ENCODE results near the gene MMP26. TPM values are rescaled to one million over a fixed set of nuclear protein-coding genes. Genes with fewer than 3 reads are reported as not detected.

The MMP26 gene
- total RNA-seq: not detected

DNA sequence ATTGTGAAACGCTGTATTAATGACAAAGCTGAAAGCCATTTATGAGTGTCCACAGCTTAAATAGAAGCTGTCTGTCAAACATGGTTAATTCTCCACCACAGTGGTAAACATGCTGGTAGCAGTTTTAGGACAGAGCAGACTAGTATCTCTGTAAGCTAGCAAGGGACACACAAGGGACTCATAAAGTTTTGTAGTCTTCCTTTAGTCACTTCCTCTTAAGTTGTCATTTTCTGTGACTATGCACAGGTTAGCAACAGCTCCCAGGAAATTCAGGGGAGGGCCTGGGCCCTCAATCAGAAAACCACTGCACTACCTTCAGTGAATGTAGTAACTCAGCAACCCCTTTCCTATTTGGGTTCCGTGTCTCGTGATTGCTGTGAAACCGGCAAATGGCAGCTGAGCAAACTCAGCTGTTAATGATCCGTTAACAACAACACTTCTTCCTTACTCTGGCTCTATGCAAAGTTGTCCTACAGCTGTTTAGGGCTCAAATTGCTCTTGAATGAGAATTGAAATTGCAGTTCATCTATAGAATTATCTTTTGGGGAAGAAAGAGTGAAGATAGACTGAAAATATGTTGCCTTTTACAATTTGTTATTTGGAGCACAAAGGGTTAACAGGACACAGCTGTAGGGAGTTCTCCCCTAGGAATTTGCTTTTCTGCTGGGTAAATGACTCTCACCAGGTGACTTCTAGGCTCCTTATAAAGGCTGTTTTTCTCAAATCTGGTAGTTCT lies at the start of gene MMP26:
TSS of gene MMP26 (plus strand) at position 731 of the 736 bp plus-strand sequence.
- no peak within 1 kb of the TSS for H3K27ac Mint-ChIP-seq
- no peak for ATAC-seq (replicated peaks)
- no peaks in the 10 kb centered on the region for H3K36me3 Mint-ChIP-seq (ENCODE audit: low read depth)

GRCh38 chr11:4658629-4659445 lies 45.7 kb upstream of the MMP26 start:
- Mint-ChIP-seq H3K4me1 (no peaks in the 10 kb centered on the region), H3K27ac (no peak overlapping the region), H3K36me3 (ENCODE audit: low read depth) (no peaks in the 10 kb centered on the region), H3K27me3 (peaks cover 20% of the 10 kb centered on the region), H3K4me3 (no peak overlapping the region), H3K9me3 (no peaks in the 10 kb centered on the region)
- ATAC-seq (replicated peaks): no peak

More for the DNA sequence above, at the start of gene MMP26:
- Mint-ChIP-seq H3K9me3 (no peaks in the 10 kb centered on the region), H3K4me3 (no peak within 1 kb of the TSS), H3K4me1 (no peaks in the 10 kb centered on the region), H3K27me3 (peaks cover 13% of the 10 kb centered on the region)

DNA sequence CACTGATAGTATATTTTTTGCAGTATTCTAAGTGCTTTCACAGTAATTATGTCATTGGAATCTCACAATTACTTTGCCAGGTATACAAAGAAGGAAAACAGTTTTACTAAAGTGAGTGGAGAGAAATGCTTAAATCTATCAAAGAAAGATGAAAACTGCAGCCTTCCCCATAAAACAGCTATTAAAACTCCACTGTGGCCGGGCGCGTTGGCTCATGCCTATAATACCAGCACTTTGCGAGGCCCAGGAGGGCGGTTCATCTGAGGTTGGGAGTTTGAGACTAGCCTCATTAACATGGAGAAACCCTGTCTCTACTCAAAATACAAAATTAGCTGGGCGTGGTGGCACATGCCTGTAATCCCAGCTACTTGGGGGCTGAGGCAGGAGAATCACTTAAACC lies 41.7 kb upstream of the MMP26 start:
- H3K9me3 Mint-ChIP-seq: no peaks in the 10 kb centered on the region

GRCh38 chr11:4664183-4664582 lies 40.4 kb upstream of the MMP26 start:
- Mint-ChIP-seq H3K4me3 (no peak overlapping the region), H3K4me1 (no peaks in the 10 kb centered on the region), H3K9me3 (no peaks in the 10 kb centered on the region), H3K36me3 (ENCODE audit: low read depth) (no peaks in the 10 kb centered on the region), H3K27ac (no peak overlapping the region), H3K27me3 (peaks cover 17% of the 10 kb centered on the region)
- ATAC-seq (replicated peaks): no peak

More for the DNA sequence above, 41.7 kb upstream of the MMP26 start:
- H3K4me3 Mint-ChIP-seq: no peak overlapping the region
- H3K27me3 Mint-ChIP-seq: peaks cover 17% of the 10 kb centered on the region
- no peak overlapping the region for H3K27ac Mint-ChIP-seq
- no peaks in the 10 kb centered on the region for H3K36me3 Mint-ChIP-seq (ENCODE audit: low read depth)
- H3K4me1 Mint-ChIP-seq: no peaks in the 10 kb centered on the region
- ATAC-seq (replicated peaks): no peak

DNA sequence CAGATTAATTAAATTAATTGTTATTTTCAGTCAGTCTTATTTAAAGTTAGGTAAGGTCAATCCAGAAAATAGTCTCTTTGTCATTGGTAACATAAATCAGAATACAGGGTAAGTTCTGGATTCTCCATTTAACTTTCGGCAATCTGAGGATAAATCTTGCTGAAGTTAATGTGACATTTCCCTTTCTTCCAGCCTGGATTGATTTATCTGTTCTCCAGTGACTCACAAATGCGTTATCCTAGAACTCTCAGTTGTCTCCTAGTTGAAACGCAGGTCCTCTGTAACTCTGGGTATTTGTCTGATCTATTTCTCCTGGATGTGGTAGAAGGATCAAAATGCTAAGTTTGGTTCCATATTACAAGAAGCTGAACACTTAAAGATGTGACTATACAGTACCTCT lies 39.8 kb upstream of the MMP26 start:
- Mint-ChIP-seq H3K36me3 (ENCODE audit: low read depth) (no peaks in the 10 kb centered on the region), H3K4me3 (no peak overlapping the region), H3K9me3 (no peaks in the 10 kb centered on the region), H3K27ac (no peak overlapping the region), H3K27me3 (peaks cover 19% of the 10 kb centered on the region), H3K4me1 (no peaks in the 10 kb centered on the region)
- no peak for ATAC-seq (replicated peaks)

DNA sequence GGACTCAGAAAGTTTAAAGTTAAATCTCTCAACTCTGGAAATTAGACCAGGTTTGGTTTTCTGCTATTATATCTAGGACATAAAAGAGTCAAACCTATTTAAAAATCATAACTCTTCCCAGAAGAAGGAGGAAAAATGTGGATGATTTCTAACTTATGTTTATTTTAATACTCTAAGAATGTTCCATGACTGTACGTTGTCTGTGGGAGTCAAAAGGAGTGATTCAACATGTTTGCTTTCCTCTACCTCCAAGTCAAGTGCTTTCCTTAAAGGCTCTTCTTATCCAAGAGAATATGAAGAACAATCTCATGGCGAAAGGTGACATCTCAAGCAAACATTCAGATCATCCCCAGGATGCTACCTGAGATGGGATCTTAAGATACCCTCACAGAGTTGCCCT lies 39.2 kb upstream of the MMP26 start:
- Mint-ChIP-seq H3K27me3 (peaks cover 19% of the 10 kb centered on the region), H3K36me3 (ENCODE audit: low read depth) (no peaks in the 10 kb centered on the region), H3K4me3 (no peak overlapping the region), H3K27ac (no peak overlapping the region), H3K4me1 (no peaks in the 10 kb centered on the region), H3K9me3 (no peaks in the 10 kb centered on the region)
- ATAC-seq (replicated peaks): no peak

DNA sequence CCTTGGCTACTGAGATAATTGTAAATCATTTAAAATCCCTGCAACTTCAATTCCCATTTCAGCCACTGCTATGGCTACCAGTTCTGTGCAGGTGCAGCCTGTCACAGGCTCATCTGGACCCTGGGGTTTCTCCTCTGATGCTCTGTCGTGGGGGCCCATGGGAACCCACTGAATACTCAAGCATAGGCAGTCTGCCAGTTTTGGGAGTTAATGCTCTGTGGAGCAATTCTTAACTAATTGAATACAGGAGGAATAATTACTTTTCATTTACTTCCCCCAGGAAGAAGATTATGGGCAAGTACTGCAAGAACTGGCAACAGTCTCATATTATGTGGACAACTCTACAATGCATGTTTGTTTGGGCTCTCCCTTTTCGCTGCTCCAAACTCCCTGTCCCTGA lies 32.8 kb upstream of the MMP26 start:
- no peak for ATAC-seq (replicated peaks)
- Mint-ChIP-seq H3K4me1 (no peaks in the 10 kb centered on the region), H3K9me3 (no peaks in the 10 kb centered on the region), H3K27ac (no peak overlapping the region), H3K27me3 (peaks cover 23% of the 10 kb centered on the region), H3K36me3 (ENCODE audit: low read depth) (no peaks in the 10 kb centered on the region), H3K4me3 (no peak overlapping the region)

- Mint-ChIP-seq H3K4me3 (no peak overlapping the region), H3K27me3 (peaks cover 23% of the 10 kb centered on the region), H3K27ac (no peak overlapping the region), H3K9me3 (no peaks in the 10 kb centered on the region), H3K36me3 (ENCODE audit: low read depth) (no peaks in the 10 kb centered on the region), H3K4me1 (no peaks in the 10 kb centered on the region)
- ATAC-seq (replicated peaks): no peak
These were observed 32.1 kb upstream of the MMP26 start for GRCh38 chr11:4672470-4672869.

DNA sequence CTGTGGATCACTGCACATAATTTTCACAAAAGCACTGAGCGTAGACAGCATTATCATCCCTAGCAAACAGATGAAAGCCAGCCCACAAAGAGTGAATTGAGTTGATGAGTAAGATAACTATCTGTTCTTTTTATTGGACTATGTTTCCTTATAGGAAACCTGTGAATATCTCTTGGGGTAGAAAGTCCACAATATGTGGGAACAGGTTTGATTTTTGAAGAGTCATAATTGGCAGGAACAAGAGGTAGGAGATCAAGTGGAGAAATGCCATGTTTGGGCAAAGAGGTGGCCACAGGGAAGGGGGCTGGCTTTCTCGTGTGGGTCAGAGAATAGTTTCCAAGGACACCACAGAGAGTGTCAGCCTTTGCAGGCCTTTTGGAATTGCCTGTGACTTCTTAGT lies 30.8 kb upstream of the MMP26 start:
- ATAC-seq (replicated peaks): no peak
- Mint-ChIP-seq H3K27me3 (peaks cover 23% of the 10 kb centered on the region), H3K27ac (no peak overlapping the region), H3K36me3 (ENCODE audit: low read depth) (no peaks in the 10 kb centered on the region), H3K4me1 (no peaks in the 10 kb centered on the region), H3K4me3 (no peak overlapping the region), H3K9me3 (no peaks in the 10 kb centered on the region)

- H3K27me3 Mint-ChIP-seq: peaks cover 16% of the 10 kb centered on the region
- no peak for ATAC-seq (replicated peaks)
- no peaks in the 10 kb centered on the region for H3K9me3 Mint-ChIP-seq
- no peaks in the 10 kb centered on the region for H3K36me3 Mint-ChIP-seq (ENCODE audit: low read depth)
- no peak overlapping the region for H3K27ac Mint-ChIP-seq
- no peaks in the 10 kb centered on the region for H3K4me1 Mint-ChIP-seq
- H3K4me3 Mint-ChIP-seq: no peak overlapping the region
These were observed 26.6 kb upstream of the MMP26 start for GRCh38 chr11:4677948-4678347.

DNA sequence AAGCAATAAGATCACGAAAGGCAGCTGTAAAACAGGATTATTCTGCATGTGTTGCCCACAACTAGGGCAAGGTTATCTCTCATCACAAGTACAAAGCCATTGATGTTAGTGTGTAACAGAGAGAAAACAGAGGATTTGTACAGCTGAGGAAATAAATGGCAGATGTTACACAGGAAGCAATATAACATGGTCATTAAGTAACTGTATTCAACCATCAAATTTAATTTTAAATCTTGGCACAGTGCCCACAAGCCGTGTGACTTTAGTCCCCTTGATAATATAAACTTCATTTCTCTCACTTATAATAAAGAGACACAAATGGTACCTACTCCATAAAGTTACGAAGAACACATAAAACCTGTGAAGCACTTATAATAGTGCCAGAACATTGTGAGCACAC lies 24.2 kb upstream of the MMP26 start:
- Mint-ChIP-seq H3K4me1 (no peaks in the 10 kb centered on the region), H3K9me3 (no peaks in the 10 kb centered on the region), H3K27ac (no peak overlapping the region), H3K36me3 (ENCODE audit: low read depth) (no peaks in the 10 kb centered on the region), H3K4me3 (no peak overlapping the region), H3K27me3 (peaks cover 8% of the 10 kb centered on the region)
- no peak for ATAC-seq (replicated peaks)

DNA sequence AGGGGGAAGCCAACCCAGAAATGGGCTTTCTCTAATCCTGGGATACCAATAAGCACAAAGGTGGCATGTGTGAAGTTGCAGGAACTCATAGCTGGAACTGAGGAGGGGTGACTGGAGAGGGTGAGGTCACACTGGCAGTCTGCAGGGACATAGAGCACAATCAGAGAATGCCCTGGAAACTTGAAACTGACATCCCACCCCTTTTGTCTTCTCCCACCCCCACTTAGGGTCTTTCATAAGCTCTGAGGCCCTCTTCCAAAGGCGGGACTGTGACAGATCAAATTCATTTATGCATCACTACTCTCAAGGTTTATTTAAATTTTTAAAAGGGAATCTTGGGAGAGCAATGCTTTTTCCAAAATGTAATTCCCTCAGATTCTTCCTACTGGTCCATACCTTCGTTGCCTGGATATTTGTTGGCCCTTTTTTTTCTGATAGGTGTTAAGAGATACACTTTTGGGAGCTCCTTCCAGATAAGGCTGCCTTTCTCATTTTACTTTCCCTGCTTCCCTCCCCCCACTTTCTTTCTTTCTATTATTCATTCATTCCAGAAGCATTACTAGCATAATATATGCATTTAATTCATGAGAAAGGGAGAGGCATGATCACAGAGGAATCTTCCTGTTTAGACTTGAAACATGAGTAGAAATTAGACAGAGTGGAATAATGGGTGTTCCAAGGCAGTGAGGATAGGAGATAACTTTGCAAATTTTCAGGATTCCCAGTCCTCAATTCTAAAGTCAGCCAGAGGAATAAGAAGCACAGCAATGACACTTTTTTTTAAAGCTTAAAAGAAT lies 21.8 kb upstream of the MMP26 start:
- no peak for ATAC-seq (replicated peaks)
- Mint-ChIP-seq H3K36me3 (ENCODE audit: low read depth) (no peaks in the 10 kb centered on the region), H3K4me1 (no peaks in the 10 kb centered on the region), H3K4me3 (no peak overlapping the region), H3K27ac (no peak overlapping the region), H3K27me3 (peaks cover 4% of the 10 kb centered on the region), H3K9me3 (no peaks in the 10 kb centered on the region)

- no peak for ATAC-seq (replicated peaks)
- Mint-ChIP-seq H3K27me3 (peaks cover 4% of the 10 kb centered on the region), H3K4me3 (no peak overlapping the region), H3K36me3 (ENCODE audit: low read depth) (no peaks in the 10 kb centered on the region), H3K27ac (no peak overlapping the region), H3K9me3 (no peaks in the 10 kb centered on the region), H3K4me1 (no peaks in the 10 kb centered on the region)
These were observed 19.8 kb upstream of the MMP26 start for GRCh38 chr11:4684631-4685285.

GRCh38 chr11:4695442-4695841 lies 9.1 kb upstream of the MMP26 start:
- Mint-ChIP-seq H3K4me3 (no peak overlapping the region), H3K27ac (no peak overlapping the region), H3K36me3 (ENCODE audit: low read depth) (no peaks in the 10 kb centered on the region), H3K4me1 (no peaks in the 10 kb centered on the region), H3K9me3 (no peaks in the 10 kb centered on the region), H3K27me3 (peaks cover 14% of the 10 kb centered on the region)
- ATAC-seq (replicated peaks): no peak
